H54 (cell line): ENCODE data around the gene AQP2.

ENCODE experiments used
- DNase-seq: peaks from one replicate; pipeline ENCODE4 v3.0.0; 2011; ENCODE audit warnings: low spot score, mixed read lengths; ENCODE audit not compliant: insufficient read length
- FAIRE-seq: peaks from 3 replicates; lab custom pipeline; 2011; peaks lifted over from hg19 to GRCh38; lab: Jason Lieb, UNC
- POLR2A ChIP-seq: IDR thresholded peaks from 2 replicates; pipeline ENCODE4 v1.6.1; 2011; ENCODE audit warnings: low read depth, mild to moderate bottlenecking, low read length

The AQP2 gene

GRCh38 chr12:49950273-49951251, at the start of gene AQP2:
Gene AQP2, plus strand, starts transcription at chr12:49950737. Its CDS starts 94 bp downstream, at chr12:49950831.
- DNase-seq (no peak), FAIRE-seq (no peak)
- TF ChIP-seq POLR2A = no peak

GRCh38 chr12:49901026-49901425, 49.5 kb upstream of the AQP2 start:
- DNase-seq = no peak
- TF ChIP-seq POLR2A = no peak

GRCh38 chr12:49901986-49902385, 48.6 kb upstream of the AQP2 start:
- DNase-seq (no peak), FAIRE-seq (no peak)
- no peak for TF ChIP-seq POLR2A

More at GRCh38 chr12:49901026-49901425, 49.5 kb upstream of the AQP2 start:
- FAIRE-seq = no peak

GRCh38 chr12:49902399-49903350, 47.9 kb upstream of the AQP2 start:
- DNase-seq (no peak), FAIRE-seq (no peak)
- no peak for TF ChIP-seq POLR2A

- FAIRE-seq = no peak
- no peak for DNase-seq
- no peak for TF ChIP-seq POLR2A
Measured at GRCh38 chr12:49903351-49903699, 47.2 kb upstream of the AQP2 start.

- no peak for TF ChIP-seq POLR2A
- DNase-seq = no peak
- FAIRE-seq = no peak
Measured at GRCh38 chr12:49903700-49904423, 46.7 kb upstream of the AQP2 start, which contains the start of gene FAIM2. Gene FAIM2, minus strand, starts transcription at chr12:49903900. Its CDS starts 108 bp downstream, at chr12:49903792.

- FAIRE-seq (no peak), DNase-seq (no peak)
- TF ChIP-seq POLR2A = no peak
Measured at GRCh38 chr12:49904601-49905000, 45.9 kb upstream of the AQP2 start.

GRCh38 chr12:49905718-49906314, 44.7 kb upstream of the AQP2 start:
- FAIRE-seq (no peak), DNase-seq (no peak)
- no peak for TF ChIP-seq POLR2A

GRCh38 chr12:49907352-49907751, 43.2 kb upstream of the AQP2 start:
- DNase-seq = no peak
- FAIRE-seq = no peak
- TF ChIP-seq POLR2A = no peak

GRCh38 chr12:49909356-49909755, 41.2 kb upstream of the AQP2 start:
- FAIRE-seq (no peak), DNase-seq (no peak)
- no peak for TF ChIP-seq POLR2A

- TF ChIP-seq POLR2A = no peak
- FAIRE-seq = no peak
- no peak for DNase-seq
Measured at GRCh38 chr12:49909826-49910225, 40.7 kb upstream of the AQP2 start.

GRCh38 chr12:49910331-49911212, 40.0 kb upstream of the AQP2 start:
- no peak for TF ChIP-seq POLR2A
- no peak for FAIRE-seq
- no peak for DNase-seq
